Stimulated activated effector memory CD8-positive, alpha-beta T cell treated with anti-CD3 and anti-CD28 coated beads, Interleukin-12 subunit alpha, Interleukin-12 subunit beta, amount 100 ng/mL, for 72 hours (primary cell): Measurements from ENCODE around the gene THAP7.
A peak's percentile ranks its signal among the peaks of the same experiment; 100 is the strongest.

ENCODE experiments used
- ATAC-seq: fragments of 150-1000 bp; cut with Tn5 transposase; 2 replicates; pipeline ENCODE4 v1.10.0; 2021
- DNase-seq, 2 donors: peaks; one replicate each; pipeline ENCODE4 v3.0.0; 2021 to 2022; ENCODE audit warnings: low spot score in 2 of 2
- H3K27ac Mint-ChIP-seq: one replicate; pipeline ENCODE4 v1.8.0; 2022; ENCODE audit warnings: mild to moderate bottlenecking, mixed read lengths
- H3K36me3 Mint-ChIP-seq: one replicate; pipeline ENCODE4 v1.8.0; 2022; ENCODE audit warnings: mild to moderate bottlenecking, mixed read lengths
- H3K4me1 Mint-ChIP-seq: one replicate; pipeline ENCODE4 v1.8.0; 2022; ENCODE audit warnings: mixed read lengths
- H3K4me3 Mint-ChIP-seq: one replicate; pipeline ENCODE4 v1.8.0; 2022; ENCODE audit warnings: mild to moderate bottlenecking, mixed read lengths
- H3K9me3 Mint-ChIP-seq: one replicate; pipeline ENCODE4 v1.8.0; 2022; ENCODE audit warnings: mixed read lengths

THAP7 gene

DNA sequence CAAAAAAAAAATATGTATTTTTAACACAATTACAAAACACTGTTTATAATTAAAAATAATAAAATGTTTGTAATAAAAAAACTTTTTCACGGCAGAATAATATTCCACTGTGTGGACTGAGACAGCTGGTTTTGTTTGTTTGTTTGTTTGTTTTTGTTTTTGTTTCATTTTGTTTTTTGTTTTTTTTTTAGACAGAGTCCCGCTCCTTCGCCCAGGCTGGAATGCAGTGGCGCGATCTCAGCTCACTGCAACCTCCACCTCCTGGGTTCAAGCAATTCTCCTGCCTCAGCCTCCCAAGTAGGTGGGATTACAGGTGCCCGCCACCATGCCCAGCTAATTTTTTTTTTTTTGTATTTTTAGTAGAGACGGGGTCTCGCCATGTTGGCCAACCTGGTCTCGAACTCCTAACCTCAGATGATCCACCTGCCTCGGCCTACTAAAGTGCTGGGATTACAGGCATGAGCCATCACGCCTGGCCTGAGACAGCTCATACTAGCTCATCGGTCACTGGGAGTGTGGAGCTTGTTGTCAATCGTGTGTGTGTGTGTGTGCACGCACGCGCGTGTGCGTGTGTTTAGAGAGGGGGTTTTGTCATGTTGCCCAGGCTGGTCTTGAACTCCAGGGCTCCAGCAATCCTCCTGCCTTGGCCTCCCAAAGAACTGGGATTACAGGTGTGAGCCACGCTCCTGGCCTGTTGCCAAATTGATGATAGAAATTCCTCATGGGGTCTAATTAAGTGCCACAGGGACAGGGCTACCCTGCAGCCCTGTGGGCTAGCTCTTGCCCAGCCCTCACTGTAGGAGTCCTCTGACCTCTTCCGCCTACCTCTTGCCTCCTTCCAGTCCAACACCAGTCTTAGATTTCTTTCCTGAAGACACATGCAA, 42.1 kb downstream of the THAP7 start:
- H3K27ac Mint-ChIP-seq: no peak overlapping the region
- ATAC-seq: no peak
- H3K4me1 Mint-ChIP-seq: peaks cover 33% of the 10 kb centered on the region
- no peaks in the 10 kb centered on the region for H3K9me3 Mint-ChIP-seq
- H3K4me3 Mint-ChIP-seq: no peak overlapping the region
- no peak for DNase-seq
- H3K36me3 Mint-ChIP-seq: peaks cover 16% of the 10 kb centered on the region

DNA sequence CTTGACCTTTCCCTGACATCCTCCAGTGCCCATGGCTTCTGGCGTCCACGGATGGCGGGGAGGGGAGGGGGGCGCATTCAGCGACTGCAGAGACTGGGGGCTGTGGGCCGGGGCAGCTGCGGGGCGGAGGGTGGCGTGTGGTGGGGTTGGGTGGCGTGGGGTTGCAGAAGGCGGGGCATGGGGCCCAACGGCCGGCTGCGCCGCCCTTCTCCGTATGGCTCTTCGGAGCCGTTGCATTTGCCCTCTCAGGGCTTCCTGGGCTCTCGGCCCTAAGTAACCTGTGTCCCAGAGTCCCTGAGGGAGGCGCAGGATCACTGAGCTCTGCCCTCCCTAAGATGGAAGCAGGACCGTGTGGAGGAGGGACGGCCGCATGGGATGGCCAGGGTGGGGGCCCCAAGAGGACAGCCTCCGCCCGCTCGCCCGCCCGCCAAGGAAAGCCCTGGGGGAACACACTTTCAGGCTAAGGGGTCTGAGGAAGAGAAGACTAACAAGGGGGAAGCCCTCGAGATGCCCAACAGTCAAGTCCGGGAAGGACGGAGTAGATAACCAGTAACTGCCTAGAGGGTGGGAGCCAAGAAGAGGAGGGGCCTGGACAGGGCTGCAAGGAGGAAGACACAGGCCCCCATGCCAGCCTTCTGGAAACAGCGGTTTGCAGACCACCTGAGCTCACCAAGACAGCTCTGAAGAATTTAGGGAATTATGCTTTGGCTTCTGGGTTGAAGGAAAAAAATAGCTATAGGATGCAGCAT, 44.1 kb downstream of the THAP7 start:
- no peak overlapping the region for H3K27ac Mint-ChIP-seq
- peaks cover 27% of the 10 kb centered on the region for H3K4me1 Mint-ChIP-seq
- DNase-seq: no peak

DNA sequence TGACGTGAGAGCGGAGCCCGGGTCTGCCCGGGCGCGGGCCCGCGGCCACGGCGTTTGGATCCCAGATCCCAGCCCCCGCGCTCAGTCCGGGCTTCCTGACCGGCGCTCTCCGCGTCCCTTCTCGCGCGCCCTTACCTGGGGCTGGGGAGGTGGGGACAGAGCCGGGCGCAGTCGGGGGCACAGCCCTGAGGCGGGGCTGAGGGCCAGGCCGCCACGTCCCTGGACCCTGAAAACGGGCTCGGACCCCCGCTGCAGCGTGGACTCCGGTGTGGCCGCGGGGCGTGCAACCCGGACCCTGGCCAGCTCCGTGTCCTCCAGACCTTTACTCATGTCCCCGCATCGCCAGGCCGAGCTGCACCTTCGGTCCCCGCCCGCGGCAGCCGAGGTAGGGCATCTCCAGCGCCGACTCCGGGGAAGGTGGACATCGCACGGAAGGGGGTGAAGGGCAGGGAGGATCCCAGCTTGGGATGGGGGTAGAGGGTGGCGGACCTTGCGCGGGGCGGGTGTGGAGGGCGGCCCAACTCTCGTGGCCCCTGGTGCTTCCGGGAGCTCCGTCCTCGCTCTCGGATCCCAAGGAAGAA, 44.7 kb downstream of the THAP7 start:
- H3K36me3 Mint-ChIP-seq: peaks cover 42% of the 10 kb centered on the region
- H3K27ac Mint-ChIP-seq: no peak overlapping the region
- H3K9me3 Mint-ChIP-seq: no peaks in the 10 kb centered on the region
- peaks cover 26% of the 10 kb centered on the region for H3K4me1 Mint-ChIP-seq
- peak; percentile 12 for ATAC-seq
- peak overlapping the region; percentile 65 for H3K4me3 Mint-ChIP-seq
- DNase-seq: no peak

More for the DNA sequence above, 44.1 kb downstream of the THAP7 start:
- ATAC-seq: peak; percentile 58
- peaks cover 36% of the 10 kb centered on the region for H3K36me3 Mint-ChIP-seq
- peak overlapping the region; percentile 65 for H3K4me3 Mint-ChIP-seq
- H3K9me3 Mint-ChIP-seq: no peaks in the 10 kb centered on the region

DNA sequence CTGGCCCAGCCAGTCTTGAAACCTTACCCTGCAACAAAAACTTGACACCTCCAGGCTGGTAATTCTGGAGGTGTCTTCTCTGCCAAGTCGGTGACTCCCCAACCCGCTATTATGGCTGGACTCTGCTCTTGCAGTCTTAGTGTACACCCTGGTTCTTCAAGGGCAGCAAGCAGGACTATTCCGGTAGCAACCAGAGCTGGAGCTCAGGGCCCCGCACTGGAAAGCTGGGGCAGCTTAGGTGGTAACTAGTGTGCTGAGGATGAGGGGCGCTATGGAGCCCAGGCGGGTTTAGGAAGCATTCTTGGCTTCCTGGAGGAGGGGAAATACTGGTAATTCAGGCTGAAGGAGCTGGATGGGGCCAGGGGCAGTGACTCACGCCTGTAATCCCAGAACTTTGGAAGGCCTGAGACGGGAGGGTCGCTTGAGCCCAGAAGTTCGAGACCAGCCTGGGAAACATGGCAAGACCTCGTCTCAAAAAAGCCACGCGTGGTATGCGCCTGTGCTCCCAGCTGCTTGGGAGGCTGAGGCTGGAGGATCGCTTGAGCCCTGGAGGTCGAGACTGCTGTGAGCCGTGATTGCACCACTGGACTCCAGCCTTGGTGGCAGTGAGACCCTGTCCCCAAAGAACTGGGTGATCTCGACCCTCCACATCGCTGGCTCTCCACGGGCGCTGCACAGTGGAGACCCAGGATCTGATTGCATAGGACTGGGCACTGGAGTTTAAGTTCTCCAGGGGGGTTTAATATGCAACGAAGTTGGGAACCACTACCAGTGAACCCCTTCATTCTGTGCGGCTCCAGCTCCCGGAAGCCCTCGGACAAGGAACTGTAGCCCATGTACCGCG, 45.4 kb downstream of the THAP7 start:
- H3K9me3 Mint-ChIP-seq: no peaks in the 10 kb centered on the region
- peak overlapping the region; percentile 65 for H3K4me3 Mint-ChIP-seq
- no peak overlapping the region for H3K27ac Mint-ChIP-seq
- no peak for DNase-seq
- H3K36me3 Mint-ChIP-seq: peaks cover 49% of the 10 kb centered on the region
- no peak for ATAC-seq
- peaks cover 19% of the 10 kb centered on the region for H3K4me1 Mint-ChIP-seq

DNA sequence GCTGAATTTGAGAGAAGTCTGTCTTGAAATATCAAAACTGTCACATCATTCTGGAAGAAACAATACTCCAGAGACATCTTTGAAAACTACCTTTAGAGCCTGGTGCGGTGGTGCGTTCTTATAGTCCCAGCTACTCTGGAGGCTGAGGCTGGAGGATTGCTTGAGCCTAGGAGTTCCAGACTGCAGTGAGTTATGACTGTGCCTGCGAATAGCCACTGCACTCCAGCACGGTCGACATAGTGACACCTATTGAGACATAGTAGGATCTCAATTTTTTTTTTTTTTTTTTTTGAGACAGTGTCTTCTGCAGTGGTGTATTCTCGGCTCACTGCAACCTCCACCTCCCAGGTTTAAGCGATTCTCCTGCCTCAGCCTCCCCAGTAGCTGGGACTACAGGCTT, 46.4 kb downstream of the THAP7 start:
- Mint-ChIP-seq H3K36me3 (peaks cover 59% of the 10 kb centered on the region), H3K9me3 (no peaks in the 10 kb centered on the region), H3K4me1 (peaks cover 19% of the 10 kb centered on the region), H3K4me3 (no peak overlapping the region), H3K27ac (no peak overlapping the region)
- no peak for DNase-seq
- peak; percentile 22 for ATAC-seq

DNA sequence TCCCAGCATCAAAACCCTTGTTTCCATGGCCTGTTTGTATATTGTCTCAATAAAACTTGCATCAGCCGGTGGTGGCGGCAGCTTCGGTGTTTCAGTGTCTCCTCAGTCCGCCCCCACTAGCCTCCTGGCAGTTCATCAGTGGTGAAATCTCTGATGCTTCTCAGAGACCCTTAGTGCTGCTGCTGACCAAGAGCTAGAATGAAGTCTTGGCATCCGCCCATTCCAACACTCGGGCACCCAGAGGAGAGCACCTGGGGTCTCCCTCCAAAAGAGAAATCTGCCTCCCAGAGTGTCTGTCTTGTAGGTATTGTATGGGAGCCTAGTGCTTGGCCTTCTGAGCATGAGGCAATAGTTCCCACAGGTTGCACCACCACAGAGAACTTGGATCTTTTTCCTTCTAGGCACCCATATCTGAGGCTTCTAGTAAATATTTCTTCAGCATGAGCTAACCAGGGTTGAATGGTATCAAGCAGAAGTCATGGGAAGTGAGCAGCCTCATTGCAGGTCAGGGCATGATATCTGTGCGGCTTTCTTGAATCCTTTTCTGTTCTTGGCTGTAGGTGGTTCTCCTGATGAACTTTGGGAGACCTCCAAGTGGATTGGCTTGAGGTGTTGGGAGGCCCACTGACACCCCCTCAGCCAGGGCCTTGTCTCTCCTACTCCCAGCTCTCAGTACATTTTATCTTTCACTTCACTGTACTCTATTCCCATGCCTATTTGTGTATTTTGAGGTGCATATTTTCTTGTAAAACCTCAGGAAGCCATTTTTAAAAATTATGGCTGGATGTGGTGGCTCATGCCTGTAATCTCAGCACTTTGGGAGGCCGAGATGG, 48.0 kb downstream of the THAP7 start:
- Mint-ChIP-seq H3K27ac (no peak overlapping the region), H3K36me3 (peaks cover 75% of the 10 kb centered on the region), H3K9me3 (no peaks in the 10 kb centered on the region), H3K4me1 (peaks cover 29% of the 10 kb centered on the region), H3K4me3 (no peak overlapping the region)
- ATAC-seq (no peak), DNase-seq (no peak)

DNA sequence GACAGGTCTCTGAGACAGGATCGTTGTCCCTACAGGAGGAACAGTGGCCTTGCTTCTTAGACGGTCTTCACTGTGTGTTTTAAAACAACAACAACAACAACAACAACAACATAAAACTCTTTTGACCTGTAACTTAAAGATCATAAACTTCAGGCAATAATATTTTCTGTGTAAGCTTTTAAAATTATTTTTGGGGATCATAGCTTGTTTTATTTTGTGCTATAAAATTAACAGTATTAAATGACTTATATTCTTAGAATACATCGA, 48.6 kb downstream of the THAP7 start:
- peaks cover 28% of the 10 kb centered on the region for H3K4me1 Mint-ChIP-seq
- no peak overlapping the region for H3K27ac Mint-ChIP-seq
- H3K4me3 Mint-ChIP-seq: no peak overlapping the region
- DNase-seq: no peak
- peaks cover 82% of the 10 kb centered on the region for H3K36me3 Mint-ChIP-seq
- no peaks in the 10 kb centered on the region for H3K9me3 Mint-ChIP-seq
- ATAC-seq: no peak

DNA sequence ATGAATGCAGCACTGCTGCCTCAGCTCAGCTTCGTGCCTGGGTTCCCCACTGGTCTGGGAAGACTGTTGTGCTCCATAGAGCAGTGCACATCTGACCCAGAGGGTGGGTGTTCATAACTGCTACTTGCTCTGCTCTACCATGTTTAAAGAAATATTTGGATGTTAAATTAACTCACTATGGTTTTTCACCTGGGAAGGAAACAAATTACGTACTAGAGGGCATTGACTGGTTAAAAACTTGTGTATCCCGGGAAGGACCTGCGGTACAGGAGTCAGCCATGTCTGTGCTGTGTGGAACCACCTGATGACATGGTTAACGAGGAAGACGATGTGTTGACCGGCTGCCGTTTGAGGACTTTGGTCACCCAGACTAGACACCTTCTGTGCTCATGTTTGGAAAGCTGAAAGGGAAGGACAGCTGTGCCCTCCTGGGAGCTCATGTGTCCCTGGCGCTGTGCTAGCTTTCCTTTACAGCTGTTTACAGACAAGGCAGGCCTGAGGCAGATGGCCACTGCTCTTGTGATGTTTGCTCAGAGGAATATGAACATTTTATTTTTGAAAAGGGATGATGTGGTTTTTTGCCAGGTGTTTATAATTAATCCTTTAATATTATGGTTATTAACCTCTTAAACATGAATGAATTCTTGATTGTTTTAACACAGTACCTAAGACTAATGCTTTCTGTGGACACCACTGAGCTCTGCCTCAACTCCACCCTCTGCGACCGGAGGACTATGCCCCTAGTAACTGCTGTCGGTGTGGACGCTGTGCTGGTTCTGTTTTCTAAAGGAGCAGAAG, 49.2 kb downstream of the THAP7 start:
- Mint-ChIP-seq H3K9me3 (no peaks in the 10 kb centered on the region), H3K4me3 (no peak overlapping the region), H3K27ac (peak overlapping the region; percentile 24), H3K4me1 (peaks cover 23% of the 10 kb centered on the region), H3K36me3 (peaks cover 87% of the 10 kb centered on the region)
- DNase-seq: no peak
- ATAC-seq: no peak

DNA sequence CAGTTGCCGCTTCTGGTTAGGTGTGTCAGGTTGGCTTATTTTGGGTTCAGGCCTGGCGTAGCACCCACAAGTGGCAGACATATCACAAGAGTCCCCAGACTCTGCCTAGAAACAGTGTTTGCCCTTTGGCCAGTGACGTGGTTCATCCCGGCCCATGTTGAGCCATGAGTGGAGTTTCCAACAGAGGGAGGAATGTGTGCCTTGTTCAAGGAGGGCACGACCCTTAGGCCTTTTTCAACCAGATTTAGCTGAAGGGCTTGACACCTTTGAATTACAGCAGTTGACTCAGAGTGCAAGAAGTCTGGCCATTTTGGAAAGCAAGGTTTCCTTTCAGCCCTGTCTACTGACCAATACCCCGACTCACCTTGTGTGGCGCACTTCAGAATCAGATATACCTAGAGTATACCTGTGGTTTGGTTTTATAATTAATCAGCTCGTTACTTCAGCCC, 50.0 kb downstream of the THAP7 start:
- Mint-ChIP-seq H3K36me3 (peaks cover 95% of the 10 kb centered on the region), H3K4me3 (no peak overlapping the region), H3K9me3 (no peaks in the 10 kb centered on the region), H3K27ac (peak overlapping the region; percentile 24), H3K4me1 (peaks cover 18% of the 10 kb centered on the region)
- no peak for ATAC-seq
- DNase-seq: no peak

DNA sequence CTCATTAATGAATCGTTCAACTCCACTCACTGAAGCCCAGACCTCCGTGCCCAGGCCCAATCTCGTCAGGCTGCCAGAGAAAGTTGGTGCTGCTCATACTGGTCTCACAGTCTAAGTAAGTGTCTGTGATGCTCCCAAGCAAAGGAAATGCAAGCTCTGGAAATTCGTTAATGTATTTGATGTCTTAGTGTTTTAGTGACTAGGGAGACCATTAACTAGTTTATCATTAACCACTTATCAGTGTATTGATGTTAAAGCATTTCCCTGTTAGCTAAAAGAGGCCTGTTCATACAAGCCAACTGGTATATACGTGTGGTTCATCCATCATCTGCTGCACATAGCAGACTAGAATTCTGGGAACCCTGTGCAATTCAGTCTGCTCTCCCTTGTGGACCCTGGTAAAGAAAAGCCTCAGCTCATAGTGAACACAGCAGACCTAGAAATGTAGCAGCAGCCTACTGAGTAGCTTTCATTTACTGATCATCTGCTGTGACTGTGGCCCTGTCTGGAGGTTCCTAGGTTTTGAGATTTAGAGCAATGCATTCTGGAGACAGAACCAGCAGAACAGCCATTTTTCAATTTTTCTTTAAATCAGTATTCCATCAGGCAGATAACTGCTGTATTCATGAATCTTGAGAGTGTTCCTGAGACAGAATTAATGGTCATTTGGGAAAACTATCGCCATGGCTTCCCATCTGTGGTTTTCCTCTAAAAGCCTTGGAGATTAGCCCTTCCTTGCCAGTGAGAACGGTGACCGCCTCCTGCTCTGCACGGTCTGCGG, 50.6 kb downstream of the THAP7 start:
- H3K4me1 Mint-ChIP-seq: peaks cover 21% of the 10 kb centered on the region
- H3K36me3 Mint-ChIP-seq: peaks cover 97% of the 10 kb centered on the region
- H3K4me3 Mint-ChIP-seq: no peak overlapping the region
- DNase-seq (no peak), ATAC-seq (no peak)
- no peak overlapping the region for H3K27ac Mint-ChIP-seq
- H3K9me3 Mint-ChIP-seq: no peaks in the 10 kb centered on the region

DNA sequence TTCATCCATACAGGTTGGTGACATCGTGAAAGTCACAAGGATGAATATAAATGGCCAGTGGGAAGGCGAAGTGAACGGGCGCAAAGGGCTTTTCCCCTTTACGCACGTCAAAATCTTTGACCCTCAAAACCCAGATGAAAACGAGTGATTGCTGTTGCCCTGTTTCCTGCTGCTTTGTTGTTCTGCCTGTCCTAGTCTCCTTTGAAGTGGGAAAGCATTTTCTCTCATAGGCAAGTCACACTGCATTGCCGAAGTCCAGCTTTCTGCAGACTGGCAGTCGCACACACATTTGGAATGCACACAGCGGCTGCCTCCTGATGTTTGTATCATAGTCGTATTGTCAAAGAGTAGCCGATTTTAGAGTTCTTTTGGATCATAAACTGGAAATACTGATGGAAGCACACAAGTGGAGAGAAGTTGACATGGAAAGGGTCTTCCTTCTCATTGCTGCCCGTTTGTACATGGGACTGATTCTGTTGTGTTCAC, 52.2 kb downstream of the THAP7 start:
- Mint-ChIP-seq H3K36me3 (peaks cover 96% of the 10 kb centered on the region), H3K4me1 (peaks cover 32% of the 10 kb centered on the region), H3K4me3 (no peak overlapping the region), H3K9me3 (no peaks in the 10 kb centered on the region), H3K27ac (no peak overlapping the region)
- DNase-seq (no peak), ATAC-seq (no peak)
